ENCODE measurements around the gene SNRNP48.

The SNRNP48 gene

DNA sequence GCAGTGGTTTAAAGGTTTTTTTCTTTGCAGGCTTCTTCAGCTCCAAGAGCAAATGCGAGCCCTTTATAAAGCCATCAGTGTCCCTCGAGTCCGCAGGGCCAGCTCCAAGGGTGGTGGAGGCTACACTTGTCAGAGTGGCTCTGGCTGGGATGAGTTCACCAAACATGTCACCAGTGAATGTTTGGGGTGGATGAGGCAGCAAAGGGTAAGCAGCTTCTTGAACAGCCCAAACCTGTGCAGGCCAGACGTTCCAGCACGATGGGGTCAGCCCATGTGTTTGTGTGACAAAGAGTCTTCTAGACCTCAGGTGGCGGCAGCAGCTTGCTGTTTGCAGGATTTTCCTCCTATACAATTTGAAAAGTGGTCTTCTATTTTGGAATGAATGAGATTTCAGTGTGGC is 30.8 kb upstream of the SNRNP48 start:
- no peak for DNase-seq (ENCODE audit: low spot score)

DNA sequence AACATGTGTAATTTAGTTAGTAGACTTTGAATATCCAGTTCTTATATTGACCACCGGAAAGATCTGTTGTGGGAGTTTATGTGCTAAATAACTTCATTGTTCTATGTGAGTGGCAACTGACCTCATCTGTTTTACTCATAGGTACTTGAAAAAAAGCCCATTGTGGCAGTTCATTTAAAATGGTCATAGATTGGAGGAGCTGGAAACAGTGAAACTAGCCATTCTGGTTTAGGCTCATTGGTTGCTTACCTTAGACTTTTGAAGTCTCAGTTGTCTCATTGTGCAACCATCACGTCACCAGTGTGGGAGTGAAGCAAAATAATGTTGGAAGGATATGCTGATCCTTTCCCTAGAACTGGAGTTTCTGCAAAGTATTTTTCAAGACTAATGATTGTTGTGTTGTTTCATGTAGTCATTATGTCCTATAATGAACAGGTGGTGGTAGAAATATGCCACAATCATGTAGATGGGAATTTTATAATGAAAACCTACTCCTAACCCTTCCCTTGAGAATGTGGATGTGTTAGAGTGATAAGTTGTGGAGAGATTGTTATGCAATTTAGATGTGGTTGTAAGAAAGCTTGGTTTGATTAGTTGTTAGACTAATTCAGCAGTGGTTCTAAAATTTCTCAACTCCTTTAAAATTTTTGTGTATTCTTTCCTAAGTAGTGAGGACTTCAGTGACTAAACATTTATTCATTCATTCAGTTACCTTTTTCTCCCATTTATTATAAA is 30.2 kb upstream of the SNRNP48 start:
- DNase-seq (ENCODE audit: low spot score), result no peak

DNA sequence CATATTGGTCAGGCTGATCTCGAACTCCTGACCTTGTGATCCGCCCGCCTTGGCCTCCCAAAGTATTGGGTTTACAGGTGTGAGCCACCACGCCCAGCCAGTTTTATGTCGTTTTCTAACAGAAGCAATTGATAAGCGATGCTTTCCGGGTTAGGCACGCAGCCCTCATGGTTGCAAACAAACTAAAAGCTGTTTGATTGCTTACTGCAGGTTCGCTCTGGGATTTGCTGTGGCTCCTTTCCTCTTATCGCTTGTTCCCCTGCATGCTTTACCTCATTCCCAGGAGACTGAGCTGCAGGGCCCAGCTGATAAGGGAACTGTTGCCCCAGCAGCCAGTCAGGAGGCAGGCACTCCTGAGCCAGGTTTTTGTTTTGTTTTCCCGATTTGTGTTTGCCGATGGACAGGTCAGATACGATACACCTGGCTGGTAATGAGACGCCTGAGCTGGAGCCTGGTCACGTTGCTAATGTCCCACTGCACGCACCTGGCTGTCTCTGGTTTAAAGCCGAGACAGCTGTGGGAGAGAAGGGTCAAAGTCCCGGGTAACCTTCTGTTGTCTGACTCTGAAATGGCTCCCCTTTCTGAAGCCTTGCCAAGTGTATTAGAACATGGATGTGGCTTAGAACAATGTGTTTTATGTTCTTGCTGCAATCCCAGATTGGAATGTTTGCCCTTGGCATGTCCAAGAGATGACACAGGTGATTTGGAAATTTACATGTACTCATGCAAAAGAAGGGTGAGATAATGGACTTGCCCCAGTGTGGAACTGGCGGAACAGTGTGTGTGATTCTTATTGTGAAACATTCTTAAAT is 28.6 kb upstream of the SNRNP48 start:
- DNase-seq (ENCODE audit: low spot score), result peak; percentile 61

DNA sequence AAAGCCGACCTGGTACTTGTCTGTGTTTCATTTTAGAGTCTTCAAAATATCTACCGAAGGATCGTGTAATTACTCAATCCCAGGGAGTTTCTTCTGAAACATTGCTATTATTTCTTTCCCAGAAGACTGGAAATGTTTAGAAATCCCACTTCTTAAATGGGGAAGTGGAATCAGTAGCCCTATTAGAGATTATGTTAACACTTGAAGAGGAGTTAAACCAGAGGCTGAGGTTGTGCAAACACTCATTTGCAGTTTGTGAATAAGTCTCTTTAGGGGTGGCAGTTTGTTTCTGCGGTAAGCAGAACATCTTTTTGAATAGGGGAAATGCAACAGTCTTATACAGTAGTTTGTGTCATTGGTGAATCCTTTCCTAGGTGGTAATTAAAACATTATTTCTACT is 27.2 kb upstream of the SNRNP48 start:
- DNase-seq (ENCODE audit: low spot score), result no peak

DNA sequence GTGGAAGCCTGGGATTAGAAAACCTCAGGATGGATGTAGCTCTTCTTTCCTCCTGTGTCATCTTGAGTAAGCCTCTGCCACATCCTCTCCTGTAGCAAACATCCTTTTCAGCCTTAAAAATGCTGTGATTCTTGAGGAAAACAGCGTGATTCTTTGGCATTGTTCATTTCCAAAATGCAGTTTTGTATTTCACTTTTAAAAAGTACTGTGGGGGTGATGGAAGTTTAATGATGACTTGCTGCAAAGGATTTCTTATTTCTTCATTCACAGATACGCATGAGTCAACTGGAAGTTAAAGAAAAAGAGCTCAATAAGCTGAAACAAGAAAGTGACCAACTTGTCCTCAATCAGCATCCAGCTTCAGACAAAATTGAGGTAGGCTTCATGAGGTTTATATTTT is 23.9 kb upstream of the SNRNP48 start:
- no peak for DNase-seq (ENCODE audit: low spot score)

DNA sequence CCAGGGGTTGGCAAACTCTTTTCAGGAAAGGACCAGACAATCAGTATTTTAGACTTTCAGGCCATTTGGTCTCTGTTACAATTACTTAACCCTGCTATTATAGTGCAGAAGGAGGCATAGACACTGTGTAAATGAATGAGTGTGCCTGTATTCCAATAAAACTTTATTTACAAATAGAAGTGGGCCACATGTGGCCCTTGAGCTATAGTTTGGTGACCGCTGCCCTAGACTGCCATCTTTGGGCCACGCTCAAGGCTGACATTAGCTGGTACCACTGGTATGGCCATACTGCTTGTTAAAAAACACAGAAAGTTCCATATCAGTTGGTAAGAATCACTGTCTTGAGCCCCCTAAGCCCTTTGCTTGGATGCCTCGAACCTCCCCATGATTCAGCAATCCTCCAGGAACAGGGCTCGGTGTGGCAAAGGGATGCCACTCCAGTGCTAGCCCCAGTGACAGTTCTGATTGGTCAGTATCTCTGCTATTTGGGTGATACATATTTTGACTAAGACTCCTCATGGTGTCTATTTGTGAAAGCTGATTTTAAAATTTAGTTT is 23.3 kb upstream of the SNRNP48 start:
- DNase-seq (ENCODE audit: low spot score), result no peak

DNA sequence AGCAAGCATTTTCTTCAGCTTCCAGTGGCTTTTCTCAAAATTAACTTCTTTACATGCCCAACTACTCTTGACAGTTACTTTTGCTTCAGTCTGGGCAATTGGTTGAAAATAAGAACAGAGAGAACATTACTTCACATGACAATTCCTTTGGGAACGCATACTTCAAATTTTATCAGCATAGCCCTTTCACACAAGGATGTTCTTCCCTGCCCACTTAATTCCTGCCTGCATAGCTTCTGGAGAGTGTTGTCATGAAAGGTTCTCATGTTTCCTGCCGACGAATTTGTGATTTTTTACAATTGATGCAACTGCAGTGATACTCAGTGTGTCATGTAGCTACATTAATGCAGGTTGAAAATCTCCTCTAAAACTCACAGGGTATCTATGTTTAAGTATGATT is 22.0 kb upstream of the SNRNP48 start:
- DNase-seq (ENCODE audit: low spot score), result no peak

DNA sequence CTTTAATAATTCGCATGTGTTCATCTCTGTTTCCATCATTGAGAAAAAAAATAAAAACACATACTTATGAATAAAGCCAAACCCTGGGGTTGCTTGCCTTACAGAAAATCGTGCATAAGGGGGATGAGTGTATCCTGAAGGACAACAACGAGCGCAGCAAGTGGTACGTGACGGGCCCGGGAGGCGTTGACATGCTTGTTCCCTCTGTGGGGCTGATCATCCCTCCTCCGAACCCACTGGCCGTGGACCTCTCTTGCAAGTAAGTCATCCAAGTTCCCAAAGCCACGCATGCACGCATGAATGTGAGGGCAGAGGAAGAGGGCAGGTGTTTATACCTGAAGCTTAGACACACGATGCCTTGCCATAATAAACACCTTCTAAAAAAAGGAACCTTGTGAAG is 20.9 kb upstream of the SNRNP48 start:
- DNase-seq (ENCODE audit: low spot score), result no peak

DNA sequence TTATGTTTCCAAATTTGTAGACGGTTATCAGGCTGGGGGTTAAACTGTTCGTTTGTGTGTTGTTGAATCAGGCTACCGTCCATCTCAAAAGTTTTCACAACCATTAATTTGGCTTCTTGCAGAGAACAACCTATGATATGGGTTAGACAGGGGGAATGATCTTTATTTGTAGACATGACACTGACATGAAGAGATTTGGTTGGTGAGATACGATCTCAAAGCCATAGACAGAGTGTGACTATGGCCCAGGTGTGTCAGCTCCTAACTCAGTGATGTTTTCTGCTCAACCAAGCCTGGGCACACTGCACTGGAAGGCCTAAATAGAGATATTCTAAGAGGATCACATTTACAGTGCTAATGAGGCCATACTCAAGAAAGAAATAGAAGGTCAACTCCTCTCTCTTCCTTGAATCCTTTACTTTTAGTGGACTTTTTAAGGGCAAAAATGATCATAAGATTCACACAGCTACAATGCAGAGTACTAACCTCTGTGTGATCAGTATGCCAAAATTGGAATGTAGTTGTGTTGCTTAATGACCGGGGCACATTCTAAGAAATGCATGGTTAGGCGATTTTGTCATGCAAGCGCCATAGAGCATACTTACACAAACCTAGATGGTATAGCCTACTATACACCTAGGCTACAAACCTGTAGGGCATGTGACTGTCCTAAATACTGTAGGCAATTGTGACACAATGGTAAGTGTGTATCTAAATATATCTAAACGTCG is 17.6 kb upstream of the SNRNP48 start:
- DNase-seq (ENCODE audit: low spot score), result no peak

DNA sequence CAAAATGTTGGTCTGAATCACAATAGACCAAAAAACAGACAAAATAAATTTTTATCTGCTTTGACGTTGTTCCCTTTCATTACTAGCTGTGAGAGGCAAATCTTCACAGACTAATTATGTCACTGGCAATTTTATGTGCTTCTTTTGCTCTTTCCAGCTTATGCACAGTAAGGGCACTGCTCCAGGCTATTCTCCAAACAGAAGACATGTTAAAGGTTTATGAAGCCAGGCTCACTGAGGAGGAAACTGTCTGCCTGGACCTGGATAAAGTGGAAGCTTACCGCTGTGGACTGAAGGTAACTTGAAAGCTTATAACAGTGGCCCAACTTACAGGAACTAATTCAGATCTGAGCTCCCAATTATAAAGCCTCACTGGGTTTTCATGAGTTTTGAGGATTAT is 15.5 kb upstream of the SNRNP48 start:
- DNase-seq (ENCODE audit: low spot score), result no peak

DNA sequence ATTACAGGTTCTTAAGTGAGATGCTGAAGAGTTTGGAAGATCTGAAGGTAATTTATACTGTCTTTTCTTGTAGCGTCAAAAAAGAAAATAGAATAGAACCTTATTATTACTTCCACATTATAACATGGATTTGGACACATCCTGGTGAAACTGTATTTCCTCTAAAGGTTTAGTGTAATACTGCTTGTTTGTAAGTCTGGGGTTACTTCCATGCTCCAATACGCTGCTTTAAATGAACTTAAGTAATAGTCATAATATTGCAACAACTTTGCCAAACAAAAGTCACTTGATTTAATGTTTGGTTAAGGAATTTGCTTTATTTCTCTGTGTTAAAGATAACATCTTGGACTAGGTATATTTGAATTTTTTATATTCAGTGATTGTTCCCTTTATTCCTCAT is 11.5 kb upstream of the SNRNP48 start:
- no peak for DNase-seq (ENCODE audit: low spot score)

DNA sequence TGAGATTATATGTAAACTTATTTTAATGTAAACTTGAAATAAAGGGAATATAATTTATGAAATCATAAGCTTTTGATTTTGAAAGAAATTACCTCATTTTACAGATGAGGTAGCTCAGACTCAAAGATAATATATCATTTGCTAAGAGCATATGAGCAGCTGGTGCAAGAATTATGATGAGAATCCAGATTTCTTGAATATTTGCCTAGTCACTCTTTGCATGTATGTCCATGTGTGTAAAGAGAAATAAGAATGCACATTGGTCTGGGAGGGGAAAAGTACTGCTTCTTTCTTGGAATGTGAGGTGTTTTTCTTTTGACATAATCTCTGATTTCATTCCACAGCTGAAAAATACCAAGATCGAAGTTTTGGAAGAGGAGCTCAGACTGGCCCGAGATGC is 11.1 kb upstream of the SNRNP48 start:
- DNase-seq (ENCODE audit: low spot score), result no peak

DNA sequence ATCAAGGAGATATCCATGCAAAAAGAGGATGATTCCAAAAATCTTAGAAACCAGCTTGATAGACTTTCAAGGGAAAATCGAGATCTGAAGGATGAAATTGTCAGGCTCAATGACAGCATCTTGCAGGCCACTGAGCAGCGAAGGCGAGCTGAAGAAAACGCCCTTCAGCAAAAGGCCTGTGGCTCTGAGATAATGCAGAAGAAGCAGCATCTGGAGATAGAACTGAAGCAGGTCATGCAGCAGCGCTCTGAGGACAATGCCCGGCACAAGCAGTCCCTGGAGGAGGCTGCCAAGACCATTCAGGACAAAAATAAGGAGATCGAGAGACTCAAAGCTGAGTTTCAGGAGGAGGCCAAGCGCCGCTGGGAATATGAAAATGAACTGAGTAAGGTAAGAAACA is 10.1 kb upstream of the SNRNP48 start:
- no peak for DNase-seq (ENCODE audit: low spot score)

DNA sequence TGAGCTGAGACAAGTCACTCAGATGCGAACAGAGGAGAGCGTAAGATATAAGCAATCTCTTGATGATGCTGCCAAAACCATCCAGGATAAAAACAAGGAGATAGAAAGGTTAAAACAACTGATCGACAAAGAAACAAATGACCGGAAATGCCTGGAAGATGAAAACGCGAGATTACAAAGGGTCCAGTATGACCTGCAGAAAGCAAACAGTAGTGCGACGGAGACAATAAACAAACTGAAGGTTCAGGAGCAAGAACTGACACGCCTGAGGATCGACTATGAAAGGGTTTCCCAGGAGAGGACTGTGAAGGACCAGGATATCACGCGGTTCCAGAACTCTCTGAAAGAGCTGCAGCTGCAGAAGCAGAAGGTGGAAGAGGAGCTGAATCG is 9.5 kb upstream of the SNRNP48 start:
- no peak for DNase-seq (ENCODE audit: low spot score)

DNA sequence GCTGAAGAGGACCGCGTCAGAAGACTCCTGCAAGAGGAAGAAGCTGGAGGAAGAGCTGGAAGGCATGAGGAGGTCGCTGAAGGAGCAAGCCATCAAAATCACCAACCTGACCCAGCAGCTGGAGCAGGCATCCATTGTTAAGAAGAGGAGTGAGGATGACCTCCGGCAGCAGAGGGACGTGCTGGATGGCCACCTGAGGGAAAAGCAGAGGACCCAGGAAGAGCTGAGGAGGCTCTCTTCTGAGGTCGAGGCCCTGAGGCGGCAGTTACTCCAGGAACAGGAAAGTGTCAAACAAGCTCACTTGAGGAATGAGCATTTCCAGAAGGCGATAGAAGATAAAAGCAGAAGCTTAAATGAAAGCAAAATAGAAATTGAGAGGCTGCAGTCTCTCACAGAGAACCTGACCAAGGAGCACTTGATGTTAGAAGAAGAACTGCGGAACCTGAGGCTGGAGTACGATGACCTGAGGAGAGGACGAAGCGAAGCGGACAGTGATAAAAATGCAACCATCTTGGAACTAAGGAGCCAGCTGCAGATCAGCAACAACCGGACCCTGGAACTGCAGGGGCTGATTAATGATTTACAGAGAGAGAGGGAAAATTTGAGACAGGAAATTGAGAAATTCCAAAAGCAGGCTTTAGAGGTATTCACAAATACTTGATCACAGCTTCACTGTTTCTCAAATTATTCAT is 8.9 kb upstream of the SNRNP48 start:
- DNase-seq (ENCODE audit: low spot score), result peak; percentile 60

DNA sequence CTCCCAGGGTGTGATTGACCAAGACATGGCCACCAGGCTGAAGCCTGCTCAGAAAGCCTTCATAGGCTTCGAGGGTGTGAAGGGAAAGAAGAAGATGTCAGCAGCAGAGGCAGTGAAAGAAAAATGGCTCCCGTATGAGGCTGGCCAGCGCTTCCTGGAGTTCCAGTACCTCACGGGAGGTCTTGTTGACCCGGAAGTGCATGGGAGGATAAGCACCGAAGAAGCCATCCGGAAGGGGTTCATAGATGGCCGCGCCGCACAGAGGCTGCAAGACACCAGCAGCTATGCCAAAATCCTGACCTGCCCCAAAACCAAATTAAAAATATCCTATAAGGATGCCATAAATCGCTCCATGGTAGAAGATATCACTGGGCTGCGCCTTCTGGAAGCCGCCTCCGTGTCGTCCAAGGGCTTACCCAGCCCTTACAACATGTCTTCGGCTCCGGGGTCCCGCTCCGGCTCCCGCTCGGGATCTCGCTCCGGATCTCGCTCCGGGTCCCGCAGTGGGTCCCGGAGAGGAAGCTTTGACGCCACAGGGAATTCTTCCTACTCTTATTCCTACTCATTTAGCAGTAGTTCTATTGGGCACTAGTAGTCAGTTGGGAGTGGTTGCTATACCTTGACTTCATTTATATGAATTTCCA is 4.6 kb upstream of the SNRNP48 start:
- DNase-seq (ENCODE audit: low spot score), result no peak

DNA sequence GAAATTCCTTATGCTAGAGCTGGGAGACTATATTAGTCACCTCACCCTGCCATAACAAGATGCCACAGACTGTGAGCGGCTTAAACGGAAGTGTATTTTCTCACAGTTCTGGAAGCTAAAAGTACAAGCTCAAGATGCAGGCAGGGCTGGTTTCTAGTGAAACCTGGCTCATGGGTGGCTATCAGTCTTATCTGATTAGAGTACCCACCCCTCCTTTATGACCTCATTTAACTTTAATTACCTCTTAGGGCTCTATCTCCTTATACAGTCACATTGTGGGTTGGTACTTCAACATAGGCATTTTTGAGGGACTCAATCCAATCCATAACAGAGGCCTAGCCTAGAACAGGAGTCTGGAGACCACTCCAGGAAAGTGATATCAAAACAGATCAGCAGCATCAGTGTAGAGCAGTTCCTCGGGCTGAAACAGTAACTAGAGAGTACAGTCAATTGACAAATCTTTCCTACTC is 2.3 kb upstream of the SNRNP48 start:
- peak; percentile 56 for DNase-seq (ENCODE audit: low spot score)

DNA sequence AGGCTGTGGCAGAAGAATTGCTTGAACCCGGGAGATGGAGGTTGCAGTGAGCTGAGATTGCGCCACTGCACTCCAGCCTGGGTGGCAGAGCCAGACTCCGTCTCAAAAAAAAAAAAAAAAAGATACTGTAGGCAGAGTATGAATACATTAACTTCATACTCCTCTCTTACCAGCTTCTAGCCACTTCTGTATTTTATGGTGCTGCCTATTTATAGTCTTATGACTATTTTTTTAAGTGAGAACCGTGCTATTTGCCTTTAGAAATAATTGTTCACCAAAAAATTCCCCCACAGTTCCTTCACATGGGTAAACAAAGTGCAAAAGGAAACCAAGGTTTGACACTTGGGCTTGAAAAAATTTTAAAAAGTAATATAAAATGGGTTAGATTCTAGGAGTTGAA is 1.5 kb upstream of the SNRNP48 start:
- no peak for DNase-seq (ENCODE audit: low spot score)

DNA sequence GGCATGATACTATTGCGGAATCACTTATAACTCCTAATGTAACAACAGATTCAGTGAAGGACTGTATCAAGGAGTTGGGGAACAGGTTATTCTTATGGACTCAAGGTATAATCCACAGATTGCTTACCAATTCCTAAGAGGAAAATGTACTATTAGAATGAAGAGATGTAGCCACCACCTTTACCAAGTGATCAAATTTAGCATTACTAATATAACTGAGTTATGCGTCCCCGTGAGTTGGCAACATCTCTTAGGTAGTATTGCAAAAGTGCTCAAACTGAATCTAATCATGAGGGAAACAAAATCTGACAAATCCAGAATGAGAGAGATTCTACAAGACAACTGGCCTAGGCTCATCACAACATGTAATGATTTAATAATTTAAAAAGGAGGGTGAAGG is 777 bp upstream of the SNRNP48 start:
- DNase-seq (ENCODE audit: low spot score), result no peak

DNA sequence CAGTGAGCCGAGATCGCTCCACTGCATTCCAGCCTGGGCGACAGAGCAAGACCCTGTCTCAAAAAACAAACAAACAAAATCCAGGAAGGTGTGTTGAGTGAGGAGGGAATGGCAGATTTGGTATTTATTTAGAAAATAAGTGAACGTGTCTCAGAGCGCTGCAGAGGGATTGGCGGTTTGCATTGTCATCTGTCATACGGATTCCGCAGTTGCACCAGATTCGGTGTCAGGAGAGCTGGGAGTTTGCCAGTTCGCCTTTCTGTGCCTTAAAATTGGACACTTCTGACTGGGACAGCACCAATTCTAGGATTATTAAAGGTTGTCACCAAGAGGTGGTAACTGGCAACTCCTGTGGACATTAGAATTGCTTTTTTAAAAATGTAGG is 912 bp downstream of the SNRNP48 start:
- DNase-seq (ENCODE audit: low spot score), result peak; percentile 24

DNA sequence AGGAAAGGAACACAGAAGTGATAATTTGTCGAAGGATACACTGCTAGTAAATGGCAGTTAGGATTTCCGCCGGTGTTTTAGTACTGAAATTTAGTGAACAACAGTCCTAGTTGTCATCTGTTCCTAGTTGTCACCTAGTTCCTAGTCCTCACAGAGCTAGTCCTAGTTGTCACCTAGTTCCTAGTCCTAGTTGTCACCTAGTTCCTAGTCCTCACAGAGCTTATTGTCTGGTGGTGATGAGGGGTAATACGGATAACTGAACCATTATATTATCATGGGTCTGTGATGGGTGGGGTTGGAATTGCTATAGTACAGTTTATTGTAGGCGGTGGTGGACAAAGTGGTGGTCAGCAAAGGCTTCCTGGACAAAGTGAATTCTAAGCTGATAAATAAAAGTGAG is 1.8 kb downstream of the SNRNP48 start:
- DNase-seq (ENCODE audit: low spot score), result no peak

DNA sequence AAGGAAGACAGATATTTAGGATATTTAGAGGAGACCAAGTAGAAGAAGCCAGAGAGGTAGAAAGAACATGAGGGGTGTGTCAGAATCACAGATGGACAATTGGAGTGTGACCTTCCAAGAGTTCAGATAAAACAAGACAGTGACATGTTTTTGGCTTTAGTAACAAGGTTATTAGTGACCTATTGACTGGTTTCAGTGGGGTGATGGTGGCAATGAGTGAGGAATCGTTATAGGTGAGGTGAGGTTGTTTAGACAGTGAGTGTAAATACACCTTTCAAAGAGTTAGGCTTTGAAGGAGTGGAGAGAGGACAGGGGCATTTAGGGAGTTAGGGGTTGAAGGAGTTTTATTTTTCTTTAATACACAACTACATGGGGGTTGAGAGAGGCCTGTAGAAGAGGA is 3.2 kb downstream of the SNRNP48 start:
- DNase-seq (ENCODE audit: low spot score), result peak; percentile 59

Measured in kidney tubule cell (primary cell).